NCI-H2196 (cell line): Measurements from ENCODE around the gene FBXW9.
"Not testable (repeated sequence)": the region's sequence is repeated elsewhere in the genome, so short reads cannot be mapped to it uniquely, and the experiment has no call there.

Experiments
- DNase-seq: peaks from one replicate; lab custom pipeline; 2025; ENCODE audit not compliant: unreplicated experiment; lab: John Stamatoyannopoulos, UW

The FBXW9 gene

GRCh38 chr19:12656899-12657571 is 39.4 kb downstream of the FBXW9 start:
- DNase-seq = no peak

GRCh38 chr19:12655546-12655945 is 40.9 kb downstream of the FBXW9 start:
- DNase-seq = no peak

GRCh38 chr19:12652219-12652618 is 44.2 kb downstream of the FBXW9 start:
- DNase-seq = no peak

- DNase-seq = no peak
These were observed 46.5 kb downstream of the FBXW9 start for GRCh38 chr19:12649941-12650340.

- DNase-seq = peak; percentile 7
These were observed 48.3 kb downstream of the FBXW9 start for GRCh38 chr19:12648088-12648487.

GRCh38 chr19:12647490-12648071 is 48.9 kb downstream of the FBXW9 start:
- peak; percentile 62 for DNase-seq

GRCh38 chr19:12647047-12647446 is 49.4 kb downstream of the FBXW9 start:
- DNase-seq = no peak

GRCh38 chr19:12646551-12646950 is 49.9 kb downstream of the FBXW9 start:
- no peak for DNase-seq

GRCh38 chr19:12643716-12644115 is 52.7 kb downstream of the FBXW9 start:
- DNase-seq = not testable (repeated sequence)

- no peak for DNase-seq
These were observed 53.9 kb downstream of the FBXW9 start for GRCh38 chr19:12642506-12642905.

- DNase-seq = no peak
These were observed 55.0 kb downstream of the FBXW9 start for GRCh38 chr19:12641456-12641855.

GRCh38 chr19:12639901-12640613 is 56.4 kb downstream of the FBXW9 start:
- peak; percentile 75 for DNase-seq
